Tibial artery (tissue), 4 donors: ENCODE data around the gene UGT1A9.
"Not testable (repeated sequence)": the region's sequence is repeated elsewhere in the genome, so short reads cannot be mapped to it uniquely, and the experiment has no call there.

Experiments
- DNase-seq, 2 donors: peaks; one replicate each; pipeline ENCODE4 v3.0.0-alpha.2; 2019
- H3K27ac ChIP-seq, 2 donors: fragments of 200-600 bp; sonication (generic) in 1 of 2; 1 replicate in 1 of 2; 2 replicates in 1 of 2; pipeline ENCODE4 v1.5.1; 2018 to 2019; ENCODE audit warnings: mild to moderate bottlenecking in 1 of 2
- H3K27me3 ChIP-seq, 2 donors: fragments of 200-600 bp; sonication (generic) in 1 of 2; one replicate each; pipeline versions ENCODE4 v1.5.1 to v1.6.0; 2016 to 2019
- H3K36me3 ChIP-seq, 3 donors: fragments of 200-600 bp; sonication (generic) in 2 of 3; one replicate each; pipeline ENCODE4 v1.5.1; 2016 to 2019; ENCODE audit warnings: mild to moderate bottlenecking in 2 of 3
- H3K4me1 ChIP-seq, 4 donors: fragments of 200-600 bp; sonication (generic) in 2 of 4; 1 replicate in 3 of 4; 2 replicates in 1 of 4; pipeline ENCODE4 v1.5.1; 2016 to 2019
- H3K4me3 ChIP-seq, 2 donors: fragments of 200-600 bp; sonication (generic) in 1 of 2; 1 replicate in 1 of 2; 2 replicates in 1 of 2; pipeline ENCODE4 v1.5.1; 2018 to 2019; ENCODE audit warnings: mild to moderate bottlenecking in 2 of 2
- H3K9me3 ChIP-seq, 3 donors: fragments of 200-600 bp; sonication (generic) in 1 of 3; one replicate each; pipeline ENCODE4 v1.5.1; 2016 to 2019
- CTCF ChIP-seq, 2 experiments: fragments of 200-600 bp in 1 of 2; fragments of 450-650 bp in 1 of 2; IDR thresholded peaks; one replicate each; pipeline ENCODE4 v1.5.1; 2017 to 2019; ENCODE audit warnings: antibody characterized with exemption in 2 of 2, mild to moderate bottlenecking in 1 of 2, moderate library complexity in 1 of 2
- intact Hi-C: fragments of 100-400 bp; cut with DNase I; formaldehyde crosslinking; loops from one replicate; pipeline ENCODE4 v1.15.0; 2023; ENCODE audit warnings: low total_unique reads

UGT1A9 gene

GRCh38 chr2:233718552-233718951 lies 46.9 kb downstream of the UGT1A9 start, which contains the start of gene UGT1A4:
Gene UGT1A4, plus strand, starts transcription at chr2:233718736. Its CDS starts 85 bp downstream, at chr2:233718821.
- DNase-seq: no peak
- intact Hi-C loops: no loop called here
- Histone ChIP-seq H3K27ac (no peak within 1 kb of the TSS), H3K4me3 (no peak within 1 kb of the TSS), H3K27me3 (peaks cover 0 to 5% of the 10 kb centered on the region in 2 donors), H3K36me3 (no peaks in the 10 kb centered on the region), H3K4me1 (no peaks in the 10 kb centered on the region), H3K9me3 (no peaks in the 10 kb centered on the region)
- no peak for TF ChIP-seq CTCF (IDR thresholded peaks at IDR 0.05)

- no peak within 1 kb of the TSS for H3K27ac ChIP-seq
- H3K9me3 ChIP-seq: no peaks in the 10 kb centered on the region
Measured at GRCh38 chr2:233728723-233729301, 57.1 kb downstream of the UGT1A9 start, which contains the start of gene UGT1A3. Gene UGT1A3, plus strand, starts transcription at chr2:233729042. Its CDS starts 85 bp downstream, at chr2:233729127.

GRCh38 chr2:233736868-233737653 lies 65.4 kb downstream of the UGT1A9 start:
- H3K4me1 ChIP-seq, H3K36me3 ChIP-seq, DNase-seq, H3K27ac ChIP-seq, intact Hi-C loops, H3K4me3 ChIP-seq, H3K9me3 ChIP-seq, H3K27me3 ChIP-seq: not testable (repeated sequence)

More at GRCh38 chr2:233728723-233729301, 57.1 kb downstream of the UGT1A9 start, which contains the start of gene UGT1A3:
- Histone ChIP-seq H3K27me3 (no peaks in the 10 kb centered on the region), H3K4me1 (no peaks in the 10 kb centered on the region), H3K4me3 (no peak within 1 kb of the TSS), H3K36me3 (no peaks in the 10 kb centered on the region)
- intact Hi-C loops: no loop called here
- TF ChIP-seq CTCF (IDR thresholded peaks at IDR 0.05): no peak
- no peak for DNase-seq

GRCh38 chr2:233740870-233741269 lies 69.2 kb downstream of the UGT1A9 start:
- H3K4me3 ChIP-seq: no peak overlapping the region
- H3K27me3 ChIP-seq: peaks cover 0 to 5% of the 10 kb centered on the region in 2 donors
- H3K27ac ChIP-seq: no peak overlapping the region
- no peaks in the 10 kb centered on the region for H3K4me1 ChIP-seq
- H3K36me3 ChIP-seq: no peaks in the 10 kb centered on the region
- no peaks in the 10 kb centered on the region for H3K9me3 ChIP-seq
- intact Hi-C loops: no loop called here
- no peak for DNase-seq
- TF ChIP-seq CTCF (IDR thresholded peaks at IDR 0.05): no peak

- H3K9me3 ChIP-seq: no peaks in the 10 kb centered on the region
- H3K27me3 ChIP-seq: no peaks in the 10 kb centered on the region
- no peaks in the 10 kb centered on the region for H3K36me3 ChIP-seq
- DNase-seq: no peak
- H3K4me3 ChIP-seq: no peak overlapping the region
- no peaks in the 10 kb centered on the region for H3K4me1 ChIP-seq
- intact Hi-C loops: no loop called here
- no peak overlapping the region for H3K27ac ChIP-seq
- TF ChIP-seq CTCF (IDR thresholded peaks at IDR 0.05): no peak
Measured at GRCh38 chr2:233743464-233744259, 72.0 kb downstream of the UGT1A9 start.
